WTC11 (cell line): ENCODE data around the gene SSR3. TPM values are rescaled to one million over a fixed set of nuclear protein-coding genes. Genes with fewer than 3 reads are reported as not detected.

ENCODE experiments used
- ATAC-seq: fragments of 200-7000 bp; cut with Tn5 transposase; 2 replicates; pipeline ENCODE4 v1.10.0; 2021; ENCODE audit warnings: mild to moderate bottlenecking, moderate library complexity
- CTCF ChIA-PET: fragments of 300-600 bp; sonication (Branson Sonifier 250); formaldehyde crosslinking; loops from one replicate; lab custom pipeline; 2021; ENCODE audit warnings: antibody characterized with exemption; lab: Charles Lee
- POLR2A ChIA-PET: fragments of 350-600 bp; sonication (Branson Sonifier 250); formaldehyde crosslinking; loops from one replicate; lab custom pipeline; 2021; ENCODE audit warnings: antibody characterized with exemption; lab: Charles Lee
- DNase-seq: peaks from one replicate; pipeline ENCODE4 v3.0.0; 2021; ENCODE audit warnings: low spot score
- H3K27ac Mint-ChIP-seq: 2 replicates; pipeline ENCODE4 v1.8.0; 2021; ENCODE audit warnings: mixed read lengths
- H3K27me3 Mint-ChIP-seq: 2 replicates; pipeline ENCODE4 v1.8.0; 2021; ENCODE audit warnings: low read depth, mild to moderate bottlenecking, moderate library complexity, mixed read lengths
- H3K36me3 Mint-ChIP-seq: 2 replicates; pipeline ENCODE4 v1.8.0; 2021; ENCODE audit warnings: mixed read lengths
- H3K4me1 Mint-ChIP-seq: 2 replicates; pipeline ENCODE4 v1.8.0; 2022; ENCODE audit warnings: mixed read lengths
- H3K4me3 Mint-ChIP-seq: 2 replicates; pipeline ENCODE4 v1.8.0; 2021; ENCODE audit warnings: mild to moderate bottlenecking, moderate library complexity, mixed read lengths
- H3K9me3 Mint-ChIP-seq: 2 replicates; pipeline ENCODE4 v1.8.0; 2021; ENCODE audit warnings: mixed read lengths
- AFF4 ChIP-seq: sonication (generic); formaldehyde crosslinking; IDR thresholded peaks from 2 replicates; pipeline ENCODE4 v1.8.1; 2023; ENCODE audit warnings: mild to moderate bottlenecking, missing genetic modification reagents, borderline replicate concordance
- ATF6 ChIP-seq: sonication (generic); formaldehyde crosslinking; IDR thresholded peaks from 2 replicates; pipeline ENCODE4 v1.8.1; 2023; ENCODE audit warnings: mild to moderate bottlenecking, missing genetic modification reagents
- CBFB ChIP-seq: sonication (generic); formaldehyde crosslinking; IDR thresholded peaks from 2 replicates; pipeline ENCODE4 v1.8.1; 2022; ENCODE audit warnings: mild to moderate bottlenecking, low read depth, missing genetic modification reagents
- E2F4 ChIP-seq: sonication (generic); formaldehyde crosslinking; IDR thresholded peaks from 2 replicates; pipeline ENCODE4 v1.8.1; 2022; ENCODE audit warnings: low read depth, mild to moderate bottlenecking, moderate library complexity, missing genetic modification reagents, borderline replicate concordance
- ERG ChIP-seq: fragments of 250-450 bp; sonication (Bioruptor Pico); IDR thresholded peaks from 2 replicates; pipeline ENCODE4 v1.8.0; 2021; ENCODE audit warnings: mild to moderate bottlenecking
- ESRRA ChIP-seq: sonication (generic); formaldehyde crosslinking; IDR thresholded peaks from 2 replicates; pipeline ENCODE4 v1.8.1; 2022; ENCODE audit warnings: mild to moderate bottlenecking, missing genetic modification reagents, borderline replicate concordance
- HMGXB4 ChIP-seq: sonication (generic); formaldehyde crosslinking; IDR thresholded peaks from 2 replicates; pipeline ENCODE4 v1.8.1; 2023; ENCODE audit warnings: mild to moderate bottlenecking, moderate library complexity, missing genetic modification reagents
- JAZF1 ChIP-seq: fragments of 250-450 bp; sonication (Bioruptor Pico); IDR thresholded peaks from 2 replicates; pipeline ENCODE4 v1.9.0; 2021; ENCODE audit warnings: moderate library complexity, mild to moderate bottlenecking, inconsistent platforms
- MXD4 ChIP-seq: fragments of 250-450 bp; sonication (Bioruptor Pico); IDR thresholded peaks from 2 replicates; pipeline ENCODE4 v1.8.0; 2021; ENCODE audit warnings: mild to moderate bottlenecking, moderate library complexity, borderline replicate concordance
- NFATC4 ChIP-seq: fragments of 250-450 bp; sonication (Bioruptor Pico); IDR thresholded peaks from 2 replicates; pipeline ENCODE4 v1.9.0; 2021; ENCODE audit warnings: mild to moderate bottlenecking
- NR1H2 ChIP-seq: sonication (generic); formaldehyde crosslinking; IDR thresholded peaks from 2 replicates; pipeline ENCODE4 v1.9.0; 2021; ENCODE audit warnings: mild to moderate bottlenecking, moderate library complexity, missing genetic modification reagents
- NR2C2 ChIP-seq: sonication (generic); formaldehyde crosslinking; IDR thresholded peaks from 2 replicates; pipeline ENCODE4 v1.8.0; 2022; ENCODE audit warnings: mild to moderate bottlenecking, missing genetic modification reagents
- NR3C1 ChIP-seq: sonication (generic); formaldehyde crosslinking; conservative IDR thresholded peaks from 2 replicates; pipeline ENCODE4 v1.8.1; 2023; ENCODE audit warnings: low read depth, mild to moderate bottlenecking, missing genetic modification reagents
- PRRX2 ChIP-seq: fragments of 250-450 bp; sonication (Bioruptor Pico); IDR thresholded peaks from 2 replicates; pipeline ENCODE4 v1.8.0; 2021; ENCODE audit warnings: mild to moderate bottlenecking
- SOX15 ChIP-seq: fragments of 250-450 bp; sonication (Bioruptor Pico); IDR thresholded peaks from 2 replicates; pipeline ENCODE4 v1.9.0; 2021; ENCODE audit warnings: mild to moderate bottlenecking
- STAT6 ChIP-seq: sonication (generic); formaldehyde crosslinking; conservative IDR thresholded peaks from 2 replicates; pipeline ENCODE4 v1.8.1; 2023; ENCODE audit warnings: mild to moderate bottlenecking, low read depth, missing genetic modification reagents, moderate library complexity
- TEAD1 ChIP-seq: sonication (generic); formaldehyde crosslinking; IDR thresholded peaks from 2 replicates; pipeline ENCODE4 v1.8.0; 2022; ENCODE audit warnings: mild to moderate bottlenecking, missing genetic modification reagents
- TP53 ChIP-seq: sonication (generic); formaldehyde crosslinking; IDR thresholded peaks from 2 replicates; pipeline ENCODE4 v1.8.1; 2023; ENCODE audit warnings: mild to moderate bottlenecking, missing genetic modification reagents
- ZNF219 ChIP-seq: sonication (generic); formaldehyde crosslinking; IDR thresholded peaks from 2 replicates; pipeline ENCODE4 v1.8.0; 2023; ENCODE audit warnings: missing genetic modification reagents, mild to moderate bottlenecking, borderline replicate concordance
- ZNF232 ChIP-seq: sonication (generic); formaldehyde crosslinking; IDR thresholded peaks from 2 replicates; pipeline ENCODE4 v1.8.0; 2022; ENCODE audit warnings: mild to moderate bottlenecking, missing genetic modification reagents
- ZNF396 ChIP-seq: fragments of 250-450 bp; sonication (Bioruptor Pico); IDR thresholded peaks from 2 replicates; pipeline ENCODE4 v1.8.0; 2021; ENCODE audit warnings: mild to moderate bottlenecking, moderate library complexity, borderline replicate concordance
- ZNF512 ChIP-seq: sonication (generic); formaldehyde crosslinking; IDR thresholded peaks from 2 replicates; pipeline ENCODE4 v1.8.1; 2022; ENCODE audit warnings: missing genetic modification reagents, borderline replicate concordance
- total RNA-seq: library from RNA; stranded (reverse); gene quantifications from 3 replicates; pipeline ENCODE4 v1.2.3, GENCODE V29; 2021

The SSR3 gene
- total RNA-seq, 1 experiment from 2014 or later: 162 TPM

- DNase-seq (no peak), ATAC-seq (no peak)
- H3K27ac Mint-ChIP-seq: no peak overlapping the region
- ChIA-PET CTCF (interaction anchor here (1.0 to 1.2 kb wide), 3 partner anchors 16 to 352 kb away, joined by 3 to 4 read pairs (median 3); no protein-coding TSS in a partner anchor), POLR2A (no interaction called here)
- no peaks in the 10 kb centered on the region for H3K9me3 Mint-ChIP-seq
- H3K4me3 Mint-ChIP-seq: no peak overlapping the region
- TF ChIP-seq E2F4 (CRISPR knock-in tag) (no peak), MXD4 (CRISPR knock-in tag) (no peak), TP53 (CRISPR knock-in tag) (no peak), NR1H2 (CRISPR knock-in tag) (no peak), NR2C2 (CRISPR knock-in tag) (no peak), NFATC4 (no peak), STAT6 (no peak), ZNF512 (CRISPR knock-in tag) (no peak), NR3C1 (CRISPR knock-in tag) (no peak)
- H3K36me3 Mint-ChIP-seq: no peaks in the 10 kb centered on the region
- H3K27me3 Mint-ChIP-seq: no peaks in the 10 kb centered on the region
- H3K4me1 Mint-ChIP-seq: peaks cover 8% of the 10 kb centered on the region
Measured at GRCh38 chr3:156525808-156526207, 29.1 kb downstream of the SSR3 start.

GRCh38 chr3:156522673-156523072 lies 32.2 kb downstream of the SSR3 start:
- CTCF ChIA-PET: no interaction called here
- no peak for ATAC-seq
- TF ChIP-seq AFF4: no peak
- no peak for TF ChIP-seq HMGXB4
- TF ChIP-seq ZNF396 (CRISPR knock-in tag): no peak
- no peak for TF ChIP-seq CBFB (CRISPR knock-in tag)
- no peak for TF ChIP-seq ATF6 (CRISPR knock-in tag)
- TF ChIP-seq TEAD1: no peak
- TF ChIP-seq JAZF1 (CRISPR knock-in tag): no peak
- no peak for TF ChIP-seq SOX15 (CRISPR knock-in tag)
- no peak for TF ChIP-seq ERG (CRISPR knock-in tag)
- TF ChIP-seq ZNF219 (CRISPR knock-in tag): no peak
- TF ChIP-seq ESRRA (CRISPR knock-in tag): no peak
- no peak for TF ChIP-seq PRRX2
- TF ChIP-seq NFATC4: no peak
- no peak for TF ChIP-seq ZNF232 (CRISPR knock-in tag)

More at GRCh38 chr3:156522673-156523072, 32.2 kb downstream of the SSR3 start:
- POLR2A ChIA-PET: no interaction called here
- Mint-ChIP-seq H3K27me3 (no peaks in the 10 kb centered on the region), H3K4me3 (no peak overlapping the region), H3K27ac (no peak overlapping the region), H3K36me3 (no peaks in the 10 kb centered on the region), H3K4me1 (peaks cover 5% of the 10 kb centered on the region), H3K9me3 (no peaks in the 10 kb centered on the region)
- no peak for DNase-seq
